GM18873 (cell line): ENCODE results near the gene VDR.
"Not testable (repeated sequence)": the region's sequence is repeated elsewhere in the genome, so short reads cannot be mapped to it uniquely, and the experiment has no call there.

Experiments used
- ATAC-seq: cut with Tn5 transposase; IDR thresholded peaks from one replicate; pipeline ENCODE4 v1.9.1; 2021; ENCODE audit warnings: mild to moderate bottlenecking, moderate library complexity, moderate number of reproducible peaks; ENCODE audit not compliant: unreplicated experiment, low FRiP score

The VDR gene

DNA sequence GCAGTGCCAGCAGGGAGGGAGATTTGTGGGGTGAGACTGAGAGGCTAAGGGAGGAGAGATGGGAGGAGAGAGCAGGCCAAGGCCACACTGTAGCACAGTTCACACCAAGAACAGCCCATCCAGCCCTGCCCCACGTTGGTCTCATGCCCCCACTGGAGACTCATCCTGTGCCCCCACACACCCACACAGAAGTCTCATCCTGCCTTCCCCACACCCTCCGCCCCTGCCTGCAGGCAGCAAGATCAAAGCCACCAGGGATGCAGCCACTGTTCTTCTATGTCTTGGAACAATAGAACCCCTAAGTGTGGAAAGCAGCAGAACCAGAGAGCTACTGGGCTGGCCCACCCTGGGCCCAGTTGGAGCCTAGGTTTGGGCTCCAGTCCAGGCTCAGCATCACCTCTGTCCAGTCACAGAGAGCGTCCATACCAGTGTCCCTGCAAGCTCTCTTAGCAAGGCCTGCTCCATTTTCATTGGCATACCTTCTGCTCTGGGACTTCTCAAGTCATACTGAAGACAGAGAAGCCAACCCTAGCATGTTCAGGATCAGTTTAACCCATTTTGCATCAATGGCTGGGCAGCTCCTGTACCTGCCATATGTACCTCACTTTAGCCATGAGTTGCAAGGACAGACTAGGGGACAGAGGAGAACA is 53.4 kb downstream of the VDR start:
- no peak for ATAC-seq

- no peak for ATAC-seq
Observed at GRCh38 chr12:47850153-47851084, 54.4 kb downstream of the VDR start.

- ATAC-seq, result no peak
Observed at GRCh38 chr12:47849261-47849660, 55.5 kb downstream of the VDR start.

- ATAC-seq, result no peak
Observed at GRCh38 chr12:47848853-47849252, 55.9 kb downstream of the VDR start.

GRCh38 chr12:47846294-47846996 is 58.3 kb downstream of the VDR start:
- ATAC-seq, result no peak

DNA sequence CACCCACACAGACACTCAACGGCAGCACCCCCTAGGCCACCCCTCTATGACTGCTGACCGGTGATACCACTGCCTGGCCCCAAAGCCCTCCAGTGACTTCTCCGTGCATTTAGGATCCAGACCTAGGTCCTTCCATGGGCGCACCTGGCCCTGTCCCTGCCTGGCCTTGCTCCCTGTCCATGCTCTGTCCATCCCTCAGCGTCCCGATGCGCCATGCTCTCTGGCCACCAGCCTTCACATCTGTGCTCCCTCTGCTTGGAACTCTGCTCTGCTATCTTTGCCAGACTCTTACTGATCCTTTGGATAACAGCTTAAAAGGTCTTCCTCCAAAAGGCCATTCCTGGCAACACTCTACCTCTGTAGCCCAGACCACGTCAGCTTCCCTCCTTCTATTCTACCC is 59.7 kb downstream of the VDR start:
- ATAC-seq, result no peak

GRCh38 chr12:47844264-47845019 is 60.4 kb downstream of the VDR start:
- no peak for ATAC-seq

GRCh38 chr12:47843226-47843980 is 61.4 kb downstream of the VDR start:
- ATAC-seq, result no peak

DNA sequence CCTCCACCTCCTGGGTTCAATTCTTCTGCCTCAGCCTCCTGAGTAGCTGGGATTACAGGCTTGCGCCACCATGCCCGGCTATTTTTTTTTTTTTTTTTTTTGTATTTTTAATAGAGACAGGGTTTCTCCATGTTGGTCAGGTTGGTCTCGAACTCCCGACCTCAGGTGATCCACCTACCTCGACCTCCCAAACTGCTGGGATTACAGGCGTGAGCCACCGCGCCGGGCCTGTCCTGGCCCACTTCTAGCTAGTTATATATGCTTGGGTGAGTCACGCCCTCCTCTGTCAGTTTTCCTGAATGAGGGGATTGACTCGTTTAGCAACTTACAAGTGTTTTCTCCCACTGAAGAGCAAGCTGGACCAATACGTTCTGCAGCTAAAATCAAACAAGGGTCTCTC is 62.3 kb downstream of the VDR start:
- ATAC-seq, result not testable (repeated sequence)

GRCh38 chr12:47841910-47842309 is 62.9 kb downstream of the VDR start:
- no peak for ATAC-seq

GRCh38 chr12:47841501-47841900 is 63.3 kb downstream of the VDR start:
- no peak for ATAC-seq

GRCh38 chr12:47840571-47840970 is 64.2 kb downstream of the VDR start:
- no peak for ATAC-seq

DNA sequence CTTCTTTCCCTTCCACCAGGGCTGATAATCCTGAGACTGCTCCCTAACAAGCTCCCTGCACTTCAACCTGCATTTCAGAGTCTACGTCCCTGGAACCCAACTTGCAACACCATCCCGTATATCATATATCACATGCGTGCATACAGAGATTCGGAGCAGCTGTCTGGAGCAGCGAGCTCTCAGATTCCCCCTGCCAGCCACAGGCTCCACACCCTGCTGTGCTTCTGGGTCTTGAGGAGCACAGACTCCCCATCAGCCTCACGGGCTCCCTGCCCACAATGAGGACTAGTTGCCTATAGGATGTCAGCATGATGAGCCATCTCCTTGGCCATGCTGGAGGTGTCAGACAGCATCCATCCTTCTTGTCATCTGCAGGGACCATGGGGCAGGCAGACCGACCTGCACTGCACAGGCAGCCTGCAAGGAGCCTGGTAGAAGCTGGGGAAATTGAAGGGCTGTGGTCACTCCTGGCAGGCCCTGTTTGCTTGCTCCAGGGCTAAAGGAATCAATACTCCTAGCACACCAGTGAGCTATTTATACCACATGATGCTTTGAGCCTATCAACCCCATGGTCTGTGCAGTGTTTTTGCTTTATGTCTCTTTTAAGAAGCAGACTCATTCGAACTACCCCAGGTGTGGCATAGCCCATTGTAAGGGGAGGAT is 65.4 kb downstream of the VDR start:
- ATAC-seq, result no peak

DNA sequence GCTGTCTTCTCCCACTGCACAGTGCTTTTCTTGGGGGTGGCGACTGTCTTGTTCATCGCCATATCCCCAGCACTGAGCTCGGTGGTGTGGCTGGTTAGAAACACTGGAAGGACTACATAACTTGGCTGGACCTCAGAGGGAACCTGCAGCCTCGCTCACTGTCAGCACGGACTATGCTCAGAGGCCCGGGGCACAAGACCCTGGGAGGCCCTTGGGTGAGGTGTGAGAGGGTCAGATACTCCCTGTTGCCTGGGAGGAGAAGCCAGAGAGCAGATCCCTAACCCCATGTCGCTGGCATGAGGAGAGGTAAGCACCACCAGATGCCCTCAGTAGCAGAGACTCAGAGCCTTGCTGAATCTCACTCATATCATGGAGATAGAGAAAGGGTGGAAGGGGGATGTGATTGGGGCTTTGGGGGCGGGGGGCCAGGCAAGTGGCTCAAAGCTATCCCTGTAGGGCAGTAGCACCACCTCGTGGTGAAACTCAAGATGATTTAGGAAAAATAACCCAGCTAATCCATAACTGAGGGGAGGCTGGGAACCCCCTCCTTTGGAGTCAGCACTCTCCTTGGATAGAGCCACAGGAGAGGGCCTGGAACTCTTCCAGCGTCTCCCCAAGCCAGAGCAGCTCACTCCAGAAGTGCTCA is 66.4 kb downstream of the VDR start:
- ATAC-seq, result no peak

GRCh38 chr12:47837190-47838171 is 67.3 kb downstream of the VDR start:
- no peak for ATAC-seq

GRCh38 chr12:47835831-47836155 is 69.0 kb downstream of the VDR start:
- ATAC-seq, result no peak

DNA sequence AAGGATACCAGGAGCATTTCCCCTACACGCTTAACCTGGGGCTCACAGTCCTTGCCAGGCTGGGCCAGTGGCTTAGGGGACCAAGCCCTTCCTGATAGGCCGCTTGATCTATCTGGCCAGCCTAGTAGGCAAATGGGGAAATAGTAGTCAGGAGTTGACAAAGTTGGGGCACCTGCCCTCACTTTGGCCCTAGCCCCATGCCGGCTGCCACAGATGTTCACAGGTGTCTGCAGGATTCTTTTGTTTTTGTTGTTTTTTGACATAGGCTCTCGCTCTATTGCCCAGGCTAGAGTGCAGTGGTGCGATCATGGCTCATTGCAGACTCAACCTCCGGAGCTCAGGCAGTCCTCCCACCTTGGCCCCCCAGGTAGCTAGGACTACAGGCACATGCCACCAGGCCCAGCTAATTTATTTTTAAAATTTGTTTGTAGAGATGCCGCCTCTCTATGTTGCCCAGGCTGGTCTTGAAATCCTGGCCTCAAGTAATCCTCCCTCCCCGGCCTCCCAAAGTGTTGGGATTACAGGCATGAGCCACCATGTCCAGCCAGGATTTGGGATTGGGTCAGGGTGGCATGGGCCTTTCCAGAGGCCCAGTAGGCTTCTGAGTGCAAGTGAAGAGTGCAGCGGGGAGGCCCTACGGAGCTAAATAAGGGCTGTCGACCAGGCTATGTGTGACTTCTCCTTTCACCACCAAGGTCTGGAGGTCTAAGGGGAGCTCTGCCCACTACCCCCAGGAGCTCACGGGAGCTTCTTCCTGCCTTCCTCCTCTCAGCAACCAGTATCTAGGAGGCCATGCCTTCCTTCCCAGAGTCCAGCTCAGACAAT is 69.6 kb downstream of the VDR start:
- no peak for ATAC-seq
